A204.1 (cell line): ENCODE results near the gene RRBP1.

Source experiments
- FAIRE-seq: peaks from 2 replicates; lab custom pipeline; 2012; peaks lifted over from hg19 to GRCh38; lab: Jason Lieb, UNC

Gene RRBP1

DNA sequence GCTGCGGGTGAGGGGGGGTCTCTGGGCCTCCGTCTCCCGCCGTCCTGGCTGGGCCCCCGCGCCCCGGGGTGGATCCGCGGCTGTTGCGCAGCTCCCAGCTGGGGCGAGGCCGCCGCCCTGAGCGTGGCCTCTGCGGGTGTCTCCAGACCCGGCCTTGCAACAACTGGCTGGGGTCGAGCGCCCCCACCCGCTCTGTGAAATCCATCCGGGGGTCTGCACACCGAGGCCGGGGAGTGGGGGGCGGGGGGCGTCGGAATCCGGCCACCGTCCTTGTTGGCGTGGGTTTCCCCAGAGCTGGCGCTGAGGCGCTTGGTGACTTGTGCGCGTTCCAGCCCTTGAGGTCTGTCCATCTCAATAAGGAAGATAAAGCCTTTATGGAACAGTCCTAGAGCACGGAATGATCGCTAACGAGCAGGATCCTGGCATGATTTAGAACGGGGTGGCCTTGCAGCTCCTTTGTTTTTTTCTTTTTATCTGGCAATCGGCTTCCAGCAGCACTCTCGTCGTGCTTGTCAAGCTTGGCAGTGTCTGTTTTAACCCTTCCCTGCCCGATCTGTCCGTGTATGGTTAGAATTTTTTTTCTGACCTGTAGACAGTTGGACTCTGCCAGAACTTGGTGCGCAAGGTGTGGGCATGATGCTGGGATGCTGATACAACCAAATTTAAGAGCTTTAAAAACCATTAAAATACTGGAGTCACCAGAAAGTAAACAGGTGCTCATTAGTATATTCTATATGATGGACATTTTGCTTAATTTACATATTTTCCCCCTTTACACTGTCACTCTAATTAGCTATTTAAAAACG lies 111.5 kb downstream of the RRBP1 start:
- no peak for FAIRE-seq

DNA sequence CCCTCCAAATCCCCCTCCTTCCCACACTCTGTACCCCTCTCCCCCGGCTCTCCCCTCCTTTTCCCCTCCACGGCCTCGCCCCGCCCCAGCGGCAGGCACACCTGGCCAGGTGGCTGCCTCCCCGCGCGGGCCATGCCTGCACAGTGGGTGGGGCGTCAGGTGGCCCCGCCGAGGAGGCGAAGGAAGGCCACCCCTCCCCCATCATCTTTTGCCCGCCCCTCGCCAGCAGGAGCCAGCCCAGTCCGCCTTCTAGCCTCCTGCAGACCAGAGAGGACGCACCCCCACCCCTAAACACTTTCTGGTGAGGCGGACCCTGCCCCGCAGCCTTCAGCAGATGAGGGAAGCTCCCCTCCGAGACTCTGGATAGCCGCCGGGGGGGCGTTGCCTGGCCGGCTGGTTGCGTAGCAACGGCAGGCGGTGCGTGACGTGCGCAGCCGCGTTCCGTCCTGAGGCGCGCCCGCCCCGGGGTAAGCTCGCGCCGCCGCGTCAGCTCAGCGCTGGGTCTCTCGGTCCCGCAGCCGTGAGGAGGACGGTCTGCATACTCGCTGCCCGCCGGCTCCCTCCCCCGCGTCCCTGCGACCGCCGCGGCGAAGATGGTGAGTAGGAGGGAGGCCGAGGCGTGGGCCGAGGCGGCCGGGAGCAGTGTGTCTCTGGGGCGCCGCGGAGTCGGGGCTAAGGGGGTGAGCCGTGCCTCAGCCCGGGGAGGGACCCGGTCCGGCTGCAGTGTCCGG lies 112.3 kb downstream of the RRBP1 start, which contains the start of gene DSTN:
TSS of gene DSTN (plus strand) at position 460 of the 731 bp plus-strand sequence. CDS start at position 594, 134 bp downstream.
- FAIRE-seq: no peak

DNA sequence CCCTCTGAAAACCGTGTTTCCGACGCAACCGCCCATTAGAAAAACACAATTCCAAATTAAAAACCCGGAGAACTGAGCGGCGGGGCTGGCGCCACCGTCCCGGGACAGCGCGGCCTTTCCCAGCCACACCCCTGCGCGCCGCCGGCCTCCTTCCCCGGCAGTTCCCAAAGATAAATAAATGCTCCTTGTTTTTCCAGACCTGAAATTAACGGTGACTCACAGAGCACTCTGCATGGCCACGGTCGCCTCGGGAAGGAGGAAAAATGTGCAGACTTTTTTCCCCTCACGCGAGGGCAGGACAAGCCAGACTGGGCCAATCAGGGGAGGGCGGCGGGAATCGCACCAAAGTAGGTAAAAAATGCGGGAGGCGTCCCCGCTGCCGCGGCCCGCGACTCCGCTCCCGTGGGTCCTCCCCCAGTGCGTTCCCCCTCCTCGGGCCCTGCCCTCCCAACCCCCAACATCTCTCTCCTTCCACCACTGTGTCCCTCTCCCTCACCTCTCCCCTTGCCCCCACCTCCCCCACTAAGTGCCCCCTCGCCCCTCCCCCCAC lies 113.0 kb downstream of the RRBP1 start:
- peak; percentile 79 for FAIRE-seq

DNA sequence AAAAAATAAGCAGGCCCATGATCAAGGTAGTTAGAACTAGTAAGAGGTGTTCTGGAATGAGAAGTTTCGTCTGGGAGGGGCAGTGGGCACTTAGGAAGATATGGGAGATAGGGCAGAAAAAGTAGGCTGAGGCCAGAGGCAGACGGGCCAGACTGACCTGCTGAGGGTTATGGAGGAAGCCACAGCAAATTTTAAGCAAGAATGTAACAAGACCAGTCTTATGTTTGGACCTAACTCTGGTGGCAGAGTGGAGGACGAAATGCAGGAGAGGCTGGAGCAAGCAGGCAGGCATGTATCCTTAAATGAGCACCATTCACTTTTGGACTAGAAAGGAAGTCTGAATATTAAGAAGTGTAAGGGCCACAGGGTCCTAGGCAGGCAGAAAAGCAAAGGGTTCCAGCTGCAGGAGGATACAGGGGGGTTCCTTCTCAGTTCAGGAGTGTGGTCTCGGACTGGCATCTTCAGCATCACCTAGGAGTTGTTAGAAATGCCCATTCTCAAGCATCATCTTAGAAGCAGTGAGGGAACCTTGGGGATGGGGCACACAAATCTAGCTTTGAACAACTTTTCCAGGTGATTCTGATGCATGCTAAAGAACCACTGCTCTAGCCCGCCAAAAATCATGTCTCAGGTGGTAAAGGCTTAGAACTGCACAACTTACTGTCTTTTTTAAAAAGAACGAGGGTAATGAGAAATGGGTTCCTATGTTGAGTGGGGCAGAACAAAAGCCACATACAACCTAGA lies 113.8 kb downstream of the RRBP1 start:
- FAIRE-seq: no peak

GRCh38 chr20:17566345-17566744 lies 115.7 kb downstream of the RRBP1 start:
- no peak for FAIRE-seq

DNA sequence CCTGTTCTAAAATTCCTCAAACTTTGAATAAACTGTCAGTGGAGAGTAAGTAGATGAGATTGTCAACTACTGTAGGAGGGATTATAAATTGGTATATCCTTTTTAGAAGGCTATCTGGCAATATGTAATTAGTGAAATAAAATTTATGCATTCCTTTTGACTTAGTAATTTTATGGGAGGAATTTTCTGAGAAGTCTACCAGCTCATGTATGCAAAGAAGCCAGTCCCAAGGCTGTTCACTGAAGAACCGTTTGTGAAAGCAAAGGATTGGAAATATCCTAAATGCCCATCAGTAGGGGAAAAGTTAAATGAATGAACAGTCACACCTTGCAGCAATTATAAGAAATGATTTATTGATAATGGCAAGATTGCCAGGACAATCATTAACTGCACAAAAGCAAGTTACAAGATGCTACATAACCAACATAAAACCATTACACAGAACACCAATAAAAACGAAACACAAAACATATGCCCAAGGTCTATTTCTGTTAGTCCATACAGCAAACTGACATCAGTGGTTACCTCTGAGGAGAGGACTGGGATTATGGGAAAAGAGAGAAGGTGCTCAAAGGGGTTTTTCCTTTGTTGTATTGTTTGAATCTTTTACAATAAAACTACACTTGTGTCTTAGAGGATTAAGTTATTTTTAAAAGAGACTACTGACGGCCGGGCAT lies 116.7 kb downstream of the RRBP1 start:
- FAIRE-seq: no peak
